GM23338 (cell line): ENCODE data around the gene STX16. TPM values are rescaled to one million over a fixed set of nuclear protein-coding genes. Genes with fewer than 3 reads are reported as not detected.

Experiments used
- ATAC-seq: fragments of 200-7000 bp; cut with Tn5 transposase; 3 replicates; pipeline ENCODE4 v1.9.1; 2020
- DNase-seq: peaks from one replicate; pipeline ENCODE4 v3.0.0-alpha.2; 2015; ENCODE audit warnings: low spot score
- H2AFZ ChIP-seq: fragments of 200-600 bp; sonication (generic); 2 replicates; pipeline ENCODE4 v1.8.0; 2016; ENCODE audit warnings: antibody characterized with exemption, mild to moderate bottlenecking, moderate library complexity
- H3F3A ChIP-seq: fragments of 200-600 bp; sonication (generic); replicated peaks from 2 replicates; pipeline ENCODE4 v1.8.0; 2017; ENCODE audit warnings: antibody characterized with exemption, mixed run types, low read depth
- H3K27ac ChIP-seq: fragments of 200-600 bp; sonication (generic); 2 replicates; pipeline ENCODE4 v1.6.1; 2016; ENCODE audit warnings: low read depth
- H3K27me3 ChIP-seq: fragments of 200-600 bp; sonication (generic); 2 replicates; pipeline ENCODE4 v1.8.0; 2016; ENCODE audit warnings: mild to moderate bottlenecking, mixed run types, moderate library complexity; ENCODE audit not compliant: insufficient read depth
- H3K36me3 ChIP-seq: fragments of 200-600 bp; sonication (generic); 2 replicates; pipeline ENCODE4 v1.8.0; 2016; ENCODE audit warnings: mild to moderate bottlenecking; ENCODE audit not compliant: insufficient read depth
- H3K4me1 ChIP-seq: fragments of 200-600 bp; sonication (generic); 2 replicates; pipeline ENCODE4 v1.8.0; 2016; ENCODE audit warnings: mild to moderate bottlenecking, moderate library complexity; ENCODE audit not compliant: insufficient read depth
- H3K4me2 ChIP-seq: fragments of 200-600 bp; sonication (generic); 2 replicates; pipeline ENCODE4 v1.7.1; 2017; ENCODE audit warnings: mixed run types
- H3K4me3 ChIP-seq: fragments of 200-600 bp; sonication (generic); 2 replicates; pipeline ENCODE4 v1.6.1; 2016; ENCODE audit warnings: mixed run types
- H3K79me2 ChIP-seq: fragments of 200-600 bp; sonication (generic); replicated peaks from 2 replicates; pipeline ENCODE4 v1.8.0; 2017; ENCODE audit warnings: mild to moderate bottlenecking; ENCODE audit not compliant: insufficient read depth
- H3K9me2 ChIP-seq: fragments of 200-600 bp; sonication (generic); 2 replicates; pipeline ENCODE4 v1.8.0; 2017; ENCODE audit not compliant: insufficient read depth
- H4K20me1 ChIP-seq: fragments of 200-600 bp; sonication (generic); replicated peaks from 2 replicates; pipeline ENCODE4 v1.8.0; 2017; ENCODE audit warnings: mild to moderate bottlenecking; ENCODE audit not compliant: insufficient read depth
- H3K27ac Mint-ChIP-seq: 2 replicates; pipeline ENCODE4 v1.8.0; 2020; ENCODE audit warnings: inconsistent platforms, mild to moderate bottlenecking, moderate library complexity, mixed read lengths
- H3K27me3 Mint-ChIP-seq: 3 replicates; pipeline ENCODE4 v1.8.0; 2022; ENCODE audit warnings: low read depth, mild to moderate bottlenecking, moderate library complexity, mixed read lengths, inconsistent platforms; ENCODE audit not compliant: insufficient read depth, poor library complexity
- H3K36me3 Mint-ChIP-seq: 3 replicates; pipeline ENCODE4 v1.8.0; 2021; ENCODE audit warnings: low read depth, mild to moderate bottlenecking, inconsistent platforms, moderate library complexity, mixed read lengths
- H3K4me1 Mint-ChIP-seq: 3 replicates; pipeline ENCODE4 v1.8.0; 2020; ENCODE audit warnings: mild to moderate bottlenecking, inconsistent platforms, mixed read lengths
- H3K4me3 Mint-ChIP-seq: 3 replicates; pipeline ENCODE4 v1.8.0; 2021; ENCODE audit warnings: moderate library complexity, mild to moderate bottlenecking, inconsistent platforms, mixed read lengths
- H3K9me3 Mint-ChIP-seq: 3 replicates; pipeline ENCODE4 v1.8.0; 2020; ENCODE audit warnings: moderate library complexity, mild to moderate bottlenecking, inconsistent platforms, mixed read lengths
- CREB1 ChIP-seq: fragments of 250-450 bp; sonication (Bioruptor Pico); IDR thresholded peaks from 2 replicates; pipeline ENCODE4 v1.5.0; 2020; ENCODE audit warnings: low read depth, mild to moderate bottlenecking, moderate library complexity
- EZH2 ChIP-seq: fragments of 200-600 bp; sonication (generic); IDR thresholded peaks from one replicate; pipeline ENCODE4 v1.8.0; 2017; ENCODE audit warnings: antibody characterized with exemption, mild to moderate bottlenecking, low read depth; ENCODE audit not compliant: unreplicated experiment
- EZH2phosphoT487 ChIP-seq: fragments of 200-600 bp; sonication (generic); IDR thresholded peaks from one replicate; pipeline ENCODE4 v1.8.1; 2018; ENCODE audit warnings: antibody characterized with exemption; ENCODE audit not compliant: unreplicated experiment
- STAT1 ChIP-seq: IDR thresholded peaks from one replicate; pipeline ENCODE4 v1.6.1; 2016; ENCODE audit warnings: antibody characterized with exemption; ENCODE audit not compliant: unreplicated experiment
- ZNF114 ChIP-seq: fragments of 250-450 bp; sonication (Bioruptor Pico); IDR thresholded peaks from 2 replicates; pipeline ENCODE4 v1.5.0; 2020; ENCODE audit warnings: mild to moderate bottlenecking, moderate library complexity
- ZNF331 ChIP-seq: fragments of 250-450 bp; sonication (Bioruptor Pico); IDR thresholded peaks from 2 replicates; pipeline ENCODE4 v1.5.0; 2020; ENCODE audit warnings: low read depth, mild to moderate bottlenecking, moderate library complexity
- polyA plus RNA-seq: library from polyadenylated mRNA; unstranded; fragments of >200 nt; fragmentation: Nextera tagmentation; extraction: Ambion mirVana; gene quantifications from 2 replicates; pipeline ENCODE4 v1.2.1, GENCODE V29; 2016
- total RNA-seq: library from RNA; depleted of rRNA; stranded (reverse); fragments of >200 nt; shearing (Covaris generic); gene quantifications from 2 replicates; pipeline ENCODE4 v1.2.3, GENCODE V29; 2014
- TF ChIP-seq, protein P1 (sequence below), 2 experiments: fragments of 200-600 bp in 1 of 2; sonication (generic) in 1 of 2; conservative IDR thresholded peaks; 2 replicates each; pipeline versions ENCODE4 v1.5.1 to v1.6.1; 2016 to 2017; ENCODE audit warnings: antibody characterized with exemption in 2 of 2, low read depth in 2 of 2, mild to moderate bottlenecking in 2 of 2, moderate library complexity in 1 of 2

The STX16 gene
- total and polyA plus RNA-seq, 2 experiments from 2014 or later: 31.2 to 70.5 TPM

DNA sequence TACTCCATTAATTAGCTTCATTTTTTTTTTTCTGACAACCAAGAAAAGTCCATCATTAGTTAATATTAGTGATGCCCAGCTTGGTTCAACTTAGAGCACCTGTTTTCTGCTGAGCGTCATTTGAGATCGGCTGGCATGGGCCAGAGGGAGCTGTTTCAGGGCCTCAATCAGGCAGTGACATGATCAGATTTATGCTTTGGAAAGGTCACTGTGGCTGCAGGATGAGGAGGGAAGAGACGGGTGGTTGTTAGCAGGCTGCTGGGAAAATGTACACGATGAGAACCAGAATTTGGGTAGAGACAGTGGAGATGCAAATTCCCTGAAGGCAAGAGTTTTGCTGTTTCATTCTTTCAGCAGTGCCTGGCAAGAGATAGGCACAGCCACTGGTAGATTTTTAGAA is 4.4 kb upstream of the STX16 start:
- Histone ChIP-seq H3K27me3 (peaks cover 13% of the 10 kb centered on the region), H3K4me2 (no peak overlapping the region), H3K4me3 (no peak overlapping the region), H3K27ac (no peak overlapping the region), H3F3A (no peaks in the 10 kb centered on the region), H3K4me1 (peaks cover 12% of the 10 kb centered on the region), H3K36me3 (no peaks in the 10 kb centered on the region), H4K20me1 (no peaks in the 10 kb centered on the region), H3K9me2 (no peaks in the 10 kb centered on the region), H3K79me2 (peaks cover 6% of the 10 kb centered on the region; the same call in 1 of the 2 replicates), H2AFZ (no peak overlapping the region)
- H3K4me1 Mint-ChIP-seq: peaks cover 15% of the 10 kb centered on the region
- peaks cover 3% of the 10 kb centered on the region; the same call in 2 of the 3 replicates for H3K9me3 Mint-ChIP-seq
- H3K4me3 Mint-ChIP-seq: no peak overlapping the region
- peaks cover 14% of the 10 kb centered on the region for H3K27me3 Mint-ChIP-seq
- no peak for DNase-seq
- peaks cover 6% of the 10 kb centered on the region; the same call in 2 of the 3 replicates for H3K36me3 Mint-ChIP-seq
- no peak for TF ChIP-seq CREB1 (CRISPR knock-in tag)
- TF ChIP-seq ZNF331 (CRISPR knock-in tag): no peak
- no peak for TF ChIP-seq ZNF114 (CRISPR knock-in tag)
- TF ChIP-seq STAT1: no peak
- H3K27ac Mint-ChIP-seq: no peak overlapping the region; the same call in 1 of the 2 replicates
- no peak for ATAC-seq

- Histone ChIP-seq H3K9me2 (no peaks in the 10 kb centered on the region), H3K79me2 (peaks cover 9% of the 10 kb centered on the region; the same call in 1 of the 2 replicates), H2AFZ (peak overlapping the region; percentile 3; the same call in 1 of the 2 replicates), H3K36me3 (no peaks in the 10 kb centered on the region), H3K27ac (no peak overlapping the region), H3K4me1 (peaks cover 12% of the 10 kb centered on the region), H3F3A (no peaks in the 10 kb centered on the region), H3K4me2 (no peak overlapping the region), H3K4me3 (no peak overlapping the region), H4K20me1 (no peaks in the 10 kb centered on the region), H3K27me3 (peaks cover 13% of the 10 kb centered on the region)
- TF ChIP-seq EZH2phosphoT487 (no peak), EZH2 (no peak)
- TF ChIP-seq, protein P1, sequence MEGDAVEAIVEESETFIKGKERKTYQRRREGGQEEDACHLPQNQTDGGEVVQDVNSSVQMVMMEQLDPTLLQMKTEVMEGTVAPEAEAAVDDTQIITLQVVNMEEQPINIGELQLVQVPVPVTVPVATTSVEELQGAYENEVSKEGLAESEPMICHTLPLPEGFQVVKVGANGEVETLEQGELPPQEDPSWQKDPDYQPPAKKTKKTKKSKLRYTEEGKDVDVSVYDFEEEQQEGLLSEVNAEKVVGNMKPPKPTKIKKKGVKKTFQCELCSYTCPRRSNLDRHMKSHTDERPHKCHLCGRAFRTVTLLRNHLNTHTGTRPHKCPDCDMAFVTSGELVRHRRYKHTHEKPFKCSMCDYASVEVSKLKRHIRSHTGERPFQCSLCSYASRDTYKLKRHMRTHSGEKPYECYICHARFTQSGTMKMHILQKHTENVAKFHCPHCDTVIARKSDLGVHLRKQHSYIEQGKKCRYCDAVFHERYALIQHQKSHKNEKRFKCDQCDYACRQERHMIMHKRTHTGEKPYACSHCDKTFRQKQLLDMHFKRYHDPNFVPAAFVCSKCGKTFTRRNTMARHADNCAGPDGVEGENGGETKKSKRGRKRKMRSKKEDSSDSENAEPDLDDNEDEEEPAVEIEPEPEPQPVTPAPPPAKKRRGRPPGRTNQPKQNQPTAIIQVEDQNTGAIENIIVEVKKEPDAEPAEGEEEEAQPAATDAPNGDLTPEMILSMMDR (conservative IDR thresholded peaks at IDR 0.05; ENCODE audit: low read depth in 2 of 2): peak; percentile 28 to 39; a peak in 3 of 4 replicates
- H3K9me3 Mint-ChIP-seq: peaks cover 3% of the 10 kb centered on the region; the same call in 2 of the 3 replicates
- ATAC-seq: no peak
- H3K27me3 Mint-ChIP-seq: peaks cover 16% of the 10 kb centered on the region
- peaks cover 4% of the 10 kb centered on the region; the same call in 2 of the 3 replicates for H3K36me3 Mint-ChIP-seq
- no peak overlapping the region for H3K27ac Mint-ChIP-seq
- no peak overlapping the region for H3K4me3 Mint-ChIP-seq
- peaks cover 15% of the 10 kb centered on the region for H3K4me1 Mint-ChIP-seq
- no peak for DNase-seq
Measured at GRCh38 chr20:58647162-58647795, 3.8 kb upstream of the STX16 start.
